ENCODE measurements around the gene ARL10.

The ARL10 gene

GRCh38 chr5:176362233-176362490 is 3.1 kb upstream of the ARL10 start:
- no peak for DNase-seq

- DNase-seq: no peak
These were observed 429 bp upstream of the ARL10 start for GRCh38 chr5:176364765-176365350.

- no peak for DNase-seq
These were observed 1.1 kb downstream of the ARL10 start for GRCh38 chr5:176366232-176366894.

GRCh38 chr5:176368726-176369125 is 3.4 kb downstream of the ARL10 start:
- no peak for DNase-seq

GRCh38 chr5:176369934-176370711 is 4.8 kb downstream of the ARL10 start:
- no peak for DNase-seq

- DNase-seq: no peak
These were observed 6.6 kb downstream of the ARL10 start for GRCh38 chr5:176371621-176372539.

- no peak for DNase-seq
These were observed 8.0 kb downstream of the ARL10 start for GRCh38 chr5:176373100-176373818.

GRCh38 chr5:176379881-176380280 is 14.6 kb downstream of the ARL10 start:
- no peak for DNase-seq

- no peak for DNase-seq
These were observed 16.1 kb downstream of the ARL10 start for GRCh38 chr5:176381423-176381822.

GRCh38 chr5:176381979-176382378 is 16.7 kb downstream of the ARL10 start:
- no peak for DNase-seq

GRCh38 chr5:176382721-176383120 is 17.4 kb downstream of the ARL10 start:
- DNase-seq: no peak

GRCh38 chr5:176383248-176383905 is 18.1 kb downstream of the ARL10 start:
- no peak for DNase-seq

- no peak for DNase-seq
These were observed 18.7 kb downstream of the ARL10 start for GRCh38 chr5:176383961-176384360.

GRCh38 chr5:176384366-176384930 is 19.2 kb downstream of the ARL10 start:
- DNase-seq: no peak

GRCh38 chr5:176384991-176385390 is 19.7 kb downstream of the ARL10 start:
- no peak for DNase-seq

GRCh38 chr5:176386491-176386890 is 21.2 kb downstream of the ARL10 start:
- DNase-seq: no peak

- no peak for DNase-seq
These were observed 22.2 kb downstream of the ARL10 start for GRCh38 chr5:176387384-176387925.

GRCh38 chr5:176388003-176388443 is 22.7 kb downstream of the ARL10 start:
- DNase-seq: no peak

GRCh38 chr5:176388444-176389134 is 23.3 kb downstream of the ARL10 start, which contains the start of the genes HIGD2A and NOP16:
HIGD2A (plus strand) TSS chr5:176388751; CDS start chr5:176388820, 69 bp downstream.
NOP16 (minus strand) TSS chr5:176388598; CDS start chr5:176388539, 59 bp downstream.
- peak; percentile 99 for DNase-seq

Measured in CD4-positive, alpha-beta T cell treated with Interleukin-4 for 4 hours (primary cell).